GM18517 (cell line): ENCODE measurements around the gene SMARCB1.

Source experiments
- ATAC-seq: cut with Tn5 transposase; IDR thresholded peaks from one replicate; pipeline ENCODE4 v1.9.1; 2021; ENCODE audit warnings: mild to moderate bottlenecking, moderate library complexity; ENCODE audit not compliant: unreplicated experiment

Gene SMARCB1

GRCh38 chr22:23874871-23875270 lies 88.1 kb downstream of the SMARCB1 start:
- ATAC-seq = no peak

GRCh38 chr22:23875801-23876200 lies 89.0 kb downstream of the SMARCB1 start:
- ATAC-seq = no peak

- ATAC-seq = no peak
Observed at GRCh38 chr22:23877566-23877965, 90.8 kb downstream of the SMARCB1 start.

GRCh38 chr22:23878219-23878618 lies 91.5 kb downstream of the SMARCB1 start:
- no peak for ATAC-seq

- ATAC-seq = no peak
Observed at GRCh38 chr22:23882370-23882769, 95.6 kb downstream of the SMARCB1 start.

- ATAC-seq = no peak
Observed at GRCh38 chr22:23883658-23884057, 96.9 kb downstream of the SMARCB1 start.

GRCh38 chr22:23884140-23884539 lies 97.4 kb downstream of the SMARCB1 start:
- no peak for ATAC-seq
